Ishikawa (cell line): Measurements from ENCODE around the gene CFAP20DC.

Experiments used
- CEBPB ChIP-seq: IDR thresholded peaks from 2 replicates; pipeline ENCODE4 v1.6.1; 2012
- CREB1 ChIP-seq: IDR thresholded peaks from 2 replicates; pipeline ENCODE4 v1.6.1; 2012; ENCODE audit warnings: low read depth
- EGR1 ChIP-seq: IDR thresholded peaks from 2 replicates; pipeline ENCODE4 v1.6.1; 2012
- EP300 ChIP-seq: IDR thresholded peaks from 2 replicates; pipeline ENCODE4 v1.6.1; 2012; ENCODE audit warnings: borderline replicate concordance
- FOXM1 ChIP-seq: IDR thresholded peaks from 2 replicates; pipeline ENCODE4 v1.6.1; 2012; ENCODE audit warnings: low read depth, borderline replicate concordance
- NFIC ChIP-seq: IDR thresholded peaks from 2 replicates; pipeline ENCODE4 v1.6.1; 2012
- RAD21 ChIP-seq: IDR thresholded peaks from 2 replicates; pipeline ENCODE4 v1.6.1; 2012; ENCODE audit warnings: low read depth
- TAF1 ChIP-seq: IDR thresholded peaks from 2 replicates; pipeline ENCODE4 v1.6.1; 2012; ENCODE audit warnings: low read depth, mild to moderate bottlenecking
- TCF12 ChIP-seq: IDR thresholded peaks from 2 replicates; pipeline ENCODE4 v1.6.1; 2012; ENCODE audit warnings: low read depth
- TEAD4 ChIP-seq: IDR thresholded peaks from 2 replicates; pipeline ENCODE4 v1.6.1; 2012
- YY1 ChIP-seq: IDR thresholded peaks from 2 replicates; pipeline ENCODE4 v1.6.1; 2012; ENCODE audit warnings: low read depth
- ZBTB7A ChIP-seq: IDR thresholded peaks from 2 replicates; pipeline ENCODE4 v1.6.1; 2012; ENCODE audit warnings: low read depth
- TF ChIP-seq, protein P1 (sequence below): IDR thresholded peaks from 2 replicates; pipeline ENCODE4 v1.6.1; 2012
- TF ChIP-seq, protein P2 (sequence below): IDR thresholded peaks from 2 replicates; pipeline ENCODE4 v1.6.1; 2012
- TF ChIP-seq, protein P3 (sequence below): IDR thresholded peaks from 2 replicates; pipeline ENCODE4 v1.6.1; 2012; ENCODE audit warnings: low read depth, mild to moderate bottlenecking

CFAP20DC gene

DNA sequence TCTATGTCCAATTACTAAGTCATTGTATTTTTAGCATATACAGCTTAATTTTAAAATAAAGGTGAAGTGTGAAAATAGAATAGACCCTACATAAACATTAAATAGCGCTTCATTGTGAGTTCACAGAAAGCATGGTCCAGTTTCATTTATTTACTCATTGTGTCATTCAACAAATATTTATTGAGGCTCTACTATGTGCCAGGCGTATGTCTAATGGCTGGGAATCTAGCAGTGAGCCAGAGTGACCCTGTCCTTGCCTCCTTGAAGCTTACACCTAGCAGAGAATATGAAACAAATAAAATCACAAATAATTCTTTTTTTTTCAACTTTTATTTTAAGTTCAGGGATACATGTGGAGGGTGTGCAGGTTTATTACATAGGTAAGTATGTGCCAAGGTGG, 161.7 kb downstream of the CFAP20DC start:
- TF ChIP-seq, protein P1, sequence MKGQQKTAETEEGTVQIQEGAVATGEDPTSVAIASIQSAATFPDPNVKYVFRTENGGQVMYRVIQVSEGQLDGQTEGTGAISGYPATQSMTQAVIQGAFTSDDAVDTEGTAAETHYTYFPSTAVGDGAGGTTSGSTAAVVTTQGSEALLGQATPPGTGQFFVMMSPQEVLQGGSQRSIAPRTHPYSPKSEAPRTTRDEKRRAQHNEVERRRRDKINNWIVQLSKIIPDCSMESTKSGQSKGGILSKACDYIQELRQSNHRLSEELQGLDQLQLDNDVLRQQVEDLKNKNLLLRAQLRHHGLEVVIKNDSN = no peak
- TF ChIP-seq, protein P2, sequence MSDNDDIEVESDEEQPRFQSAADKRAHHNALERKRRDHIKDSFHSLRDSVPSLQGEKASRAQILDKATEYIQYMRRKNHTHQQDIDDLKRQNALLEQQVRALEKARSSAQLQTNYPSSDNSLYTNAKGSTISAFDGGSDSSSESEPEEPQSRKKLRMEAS = no peak
- TF ChIP-seq YY1 (no peak), NFIC (no peak), TAF1 (no peak), RAD21 (no peak), EP300 (no peak), EGR1 (no peak)

DNA sequence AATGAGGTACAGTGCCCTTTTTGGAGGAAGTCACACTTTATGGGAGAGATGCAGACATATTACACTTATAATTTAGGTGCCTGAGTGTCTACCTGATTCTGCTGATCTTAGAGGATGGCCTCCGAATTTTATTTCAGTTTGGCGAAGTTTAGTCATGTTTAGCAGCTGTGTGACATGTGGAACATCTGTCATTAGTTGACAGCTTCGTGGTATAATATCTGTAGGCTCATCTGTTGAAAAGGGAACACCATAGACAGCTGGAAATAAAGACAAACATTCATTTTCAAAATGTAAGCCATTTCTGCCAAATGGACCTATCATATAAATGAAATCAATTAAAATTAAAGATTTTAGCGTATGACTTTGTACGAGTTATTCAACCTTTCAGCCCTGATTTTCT, 165.4 kb downstream of the CFAP20DC start:
- TF ChIP-seq, protein P2 = no peak
- TF ChIP-seq EGR1 (no peak), ZBTB7A (no peak), RAD21 (no peak), TCF12 (no peak), YY1 (no peak), NFIC (no peak), EP300 (no peak), TAF1 (no peak), FOXM1 (no peak), TEAD4 (no peak), CREB1 (no peak), CEBPB (no peak)
- TF ChIP-seq, protein P1 = no peak
- TF ChIP-seq, protein P3, sequence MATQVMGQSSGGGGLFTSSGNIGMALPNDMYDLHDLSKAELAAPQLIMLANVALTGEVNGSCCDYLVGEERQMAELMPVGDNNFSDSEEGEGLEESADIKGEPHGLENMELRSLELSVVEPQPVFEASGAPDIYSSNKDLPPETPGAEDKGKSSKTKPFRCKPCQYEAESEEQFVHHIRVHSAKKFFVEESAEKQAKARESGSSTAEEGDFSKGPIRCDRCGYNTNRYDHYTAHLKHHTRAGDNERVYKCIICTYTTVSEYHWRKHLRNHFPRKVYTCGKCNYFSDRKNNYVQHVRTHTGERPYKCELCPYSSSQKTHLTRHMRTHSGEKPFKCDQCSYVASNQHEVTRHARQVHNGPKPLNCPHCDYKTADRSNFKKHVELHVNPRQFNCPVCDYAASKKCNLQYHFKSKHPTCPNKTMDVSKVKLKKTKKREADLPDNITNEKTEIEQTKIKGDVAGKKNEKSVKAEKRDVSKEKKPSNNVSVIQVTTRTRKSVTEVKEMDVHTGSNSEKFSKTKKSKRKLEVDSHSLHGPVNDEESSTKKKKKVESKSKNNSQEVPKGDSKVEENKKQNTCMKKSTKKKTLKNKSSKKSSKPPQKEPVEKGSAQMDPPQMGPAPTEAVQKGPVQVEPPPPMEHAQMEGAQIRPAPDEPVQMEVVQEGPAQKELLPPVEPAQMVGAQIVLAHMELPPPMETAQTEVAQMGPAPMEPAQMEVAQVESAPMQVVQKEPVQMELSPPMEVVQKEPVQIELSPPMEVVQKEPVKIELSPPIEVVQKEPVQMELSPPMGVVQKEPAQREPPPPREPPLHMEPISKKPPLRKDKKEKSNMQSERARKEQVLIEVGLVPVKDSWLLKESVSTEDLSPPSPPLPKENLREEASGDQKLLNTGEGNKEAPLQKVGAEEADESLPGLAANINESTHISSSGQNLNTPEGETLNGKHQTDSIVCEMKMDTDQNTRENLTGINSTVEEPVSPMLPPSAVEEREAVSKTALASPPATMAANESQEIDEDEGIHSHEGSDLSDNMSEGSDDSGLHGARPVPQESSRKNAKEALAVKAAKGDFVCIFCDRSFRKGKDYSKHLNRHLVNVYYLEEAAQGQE = no peak

DNA sequence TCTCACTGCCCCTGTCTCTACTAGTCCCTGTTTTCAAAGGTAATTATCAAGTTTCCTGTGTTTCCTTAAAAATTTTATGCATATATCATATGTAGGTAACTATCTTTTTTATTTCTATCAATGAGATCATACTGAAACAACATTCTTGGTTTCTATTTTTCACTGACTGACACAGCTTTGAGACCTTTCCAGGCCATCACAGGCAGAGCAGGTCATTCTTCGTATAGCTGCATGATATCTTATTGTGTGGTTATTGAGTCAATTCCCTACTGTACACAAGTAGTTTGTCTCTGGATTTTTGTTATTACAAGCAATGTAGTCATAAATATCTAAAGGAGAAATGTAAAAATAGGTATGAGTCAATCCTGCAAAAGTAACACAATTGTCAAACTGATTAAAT, 169.6 kb downstream of the CFAP20DC start:
- no peak for TF ChIP-seq FOXM1
- no peak for TF ChIP-seq NFIC
- TF ChIP-seq TCF12 = no peak
- no peak for TF ChIP-seq YY1

DNA sequence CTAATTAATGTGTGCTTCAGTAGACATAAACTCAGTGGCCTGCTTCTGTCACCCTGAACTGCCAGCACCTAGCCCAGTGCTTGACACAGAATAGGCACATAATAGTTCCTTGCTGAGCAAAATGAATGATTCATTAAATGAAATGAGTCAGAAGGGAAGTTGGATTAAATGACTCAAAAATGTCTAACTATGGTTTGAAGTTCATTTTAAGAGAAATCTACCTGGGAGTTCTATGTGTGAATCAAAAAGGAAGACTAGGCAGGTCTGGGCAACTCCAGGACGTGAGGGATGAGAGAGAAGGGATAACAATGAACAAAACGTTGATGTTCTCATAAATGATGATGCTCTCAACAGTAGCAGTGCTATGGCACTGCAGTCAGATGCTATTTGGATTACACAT, 175.0 kb downstream of the CFAP20DC start:
- no peak for TF ChIP-seq YY1
- no peak for TF ChIP-seq TCF12
- TF ChIP-seq RAD21 = no peak
- no peak for TF ChIP-seq CREB1
- TF ChIP-seq CEBPB = no peak
- no peak for TF ChIP-seq ZBTB7A
- TF ChIP-seq, protein P3 = no peak
- TF ChIP-seq, protein P1 = no peak
- no peak for TF ChIP-seq EGR1
- TF ChIP-seq NFIC = no peak
- TF ChIP-seq, protein P2 = no peak
- TF ChIP-seq FOXM1 = no peak
- no peak for TF ChIP-seq EP300
- TF ChIP-seq TAF1 = no peak

DNA sequence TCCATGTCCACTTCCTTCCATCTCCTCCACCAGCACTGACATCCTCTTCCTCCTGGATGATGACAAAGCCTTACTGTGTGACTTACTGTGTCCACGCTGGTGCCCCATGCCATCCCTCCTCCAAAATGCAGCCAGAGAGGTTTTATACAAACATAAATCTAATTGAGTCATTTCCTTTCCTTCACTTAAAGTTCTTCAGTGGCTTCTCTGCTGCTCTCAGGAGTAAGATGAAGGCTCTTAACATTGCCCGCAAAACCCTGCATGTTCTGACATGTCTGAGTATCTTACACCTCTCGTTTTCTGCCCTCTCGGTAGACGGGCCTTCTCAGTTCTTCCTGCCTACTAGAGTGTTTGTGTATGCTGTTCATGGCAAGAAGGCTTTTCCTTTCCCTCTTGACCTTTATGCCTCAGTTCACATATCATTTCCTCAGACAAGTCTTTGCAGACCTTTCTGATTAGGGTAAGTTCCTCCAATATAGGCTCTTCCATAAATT, 175.5 kb downstream of the CFAP20DC start:
- TF ChIP-seq RAD21 (no peak), TEAD4 (no peak), FOXM1 (no peak), TAF1 (no peak), CREB1 (no peak), TCF12 (no peak), YY1 (no peak), EGR1 (no peak), CEBPB (no peak), NFIC (no peak), ZBTB7A (no peak), EP300 (no peak)
- TF ChIP-seq, protein P2 = no peak
- TF ChIP-seq, protein P3 = no peak
- TF ChIP-seq, protein P1 = no peak
